HCT116 (cell line): ENCODE data around the gene EIF3A.

Experiments
- POLR2A ChIP-seq: IDR thresholded peaks from 2 replicates; pipeline ENCODE4 v1.7.0; 2011; ENCODE audit warnings: borderline replicate concordance; ENCODE audit not compliant: insufficient read depth, insufficient read length; ENCODE audit errors: extremely low read depth
- POLR2AphosphoS5 ChIP-seq: IDR thresholded peaks from 2 replicates; pipeline ENCODE4 v1.6.1; 2011; ENCODE audit warnings: mild to moderate bottlenecking, low read depth, low read length, moderate library complexity
- YY1 ChIP-seq: IDR thresholded peaks from 2 replicates; pipeline ENCODE4 v1.6.1; 2011; ENCODE audit warnings: low read length, low read depth, moderate library complexity, mild to moderate bottlenecking; ENCODE audit not compliant: insufficient replicate concordance; ENCODE audit errors: extremely low read depth
- TF ChIP-seq, protein P1 (sequence below), 3 experiments: fragments of 200-600 bp in 1 of 3; sonication (generic) in 1 of 3; IDR thresholded peaks in 2 of 3; conservative IDR thresholded peaks in 1 of 3; 2 replicates each; pipeline ENCODE4 v1.5.1; 2012 to 2017; ENCODE audit warnings: low read depth in 2 of 3, low read length in 2 of 3, antibody characterized with exemption in 1 of 3, borderline replicate concordance in 1 of 3, control low read depth in 1 of 3, mild to moderate bottlenecking in 1 of 3, mixed read lengths in 1 of 3, mixed run types in 1 of 3, moderate library complexity in 1 of 3; ENCODE audit not compliant: insufficient read depth in 1 of 3
- TF ChIP-seq, protein P2 (sequence below): IDR thresholded peaks from 2 replicates; pipeline ENCODE4 v1.6.1; 2012; ENCODE audit warnings: low read depth

DNA sequence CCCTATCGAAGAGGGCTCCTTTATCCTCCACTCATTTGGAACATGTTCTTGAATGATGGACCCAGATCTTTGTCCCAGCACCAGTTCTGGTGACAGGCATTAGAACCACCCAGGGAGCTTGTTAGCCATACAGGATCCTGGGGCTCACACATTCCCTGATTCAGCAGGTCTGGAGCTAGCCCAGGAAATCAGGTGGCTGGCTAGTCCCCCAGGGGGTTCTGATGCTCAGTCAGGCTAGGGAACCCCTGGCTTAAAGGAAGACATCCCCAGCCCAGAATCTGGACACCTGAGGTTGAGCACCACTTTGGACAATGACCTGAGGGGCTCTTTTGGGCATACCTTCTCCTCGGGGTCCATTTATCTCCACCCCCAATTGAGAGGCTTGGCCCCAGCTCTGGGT is 88.1 kb downstream of the EIF3A start:
- TF ChIP-seq, protein P1, sequence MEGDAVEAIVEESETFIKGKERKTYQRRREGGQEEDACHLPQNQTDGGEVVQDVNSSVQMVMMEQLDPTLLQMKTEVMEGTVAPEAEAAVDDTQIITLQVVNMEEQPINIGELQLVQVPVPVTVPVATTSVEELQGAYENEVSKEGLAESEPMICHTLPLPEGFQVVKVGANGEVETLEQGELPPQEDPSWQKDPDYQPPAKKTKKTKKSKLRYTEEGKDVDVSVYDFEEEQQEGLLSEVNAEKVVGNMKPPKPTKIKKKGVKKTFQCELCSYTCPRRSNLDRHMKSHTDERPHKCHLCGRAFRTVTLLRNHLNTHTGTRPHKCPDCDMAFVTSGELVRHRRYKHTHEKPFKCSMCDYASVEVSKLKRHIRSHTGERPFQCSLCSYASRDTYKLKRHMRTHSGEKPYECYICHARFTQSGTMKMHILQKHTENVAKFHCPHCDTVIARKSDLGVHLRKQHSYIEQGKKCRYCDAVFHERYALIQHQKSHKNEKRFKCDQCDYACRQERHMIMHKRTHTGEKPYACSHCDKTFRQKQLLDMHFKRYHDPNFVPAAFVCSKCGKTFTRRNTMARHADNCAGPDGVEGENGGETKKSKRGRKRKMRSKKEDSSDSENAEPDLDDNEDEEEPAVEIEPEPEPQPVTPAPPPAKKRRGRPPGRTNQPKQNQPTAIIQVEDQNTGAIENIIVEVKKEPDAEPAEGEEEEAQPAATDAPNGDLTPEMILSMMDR (IDR thresholded peaks at IDR 0.05 in 2 of 3, conservative IDR thresholded peaks at IDR 0.05 in 1 of 3; ENCODE audit: borderline replicate concordance in 1 of 3, insufficient read depth in 1 of 3, low read depth in 2 of 3, low read length in 2 of 3) = no peak
- TF ChIP-seq YY1 (no peak), POLR2A (no peak), POLR2AphosphoS5 (no peak)
- TF ChIP-seq, protein P2, sequence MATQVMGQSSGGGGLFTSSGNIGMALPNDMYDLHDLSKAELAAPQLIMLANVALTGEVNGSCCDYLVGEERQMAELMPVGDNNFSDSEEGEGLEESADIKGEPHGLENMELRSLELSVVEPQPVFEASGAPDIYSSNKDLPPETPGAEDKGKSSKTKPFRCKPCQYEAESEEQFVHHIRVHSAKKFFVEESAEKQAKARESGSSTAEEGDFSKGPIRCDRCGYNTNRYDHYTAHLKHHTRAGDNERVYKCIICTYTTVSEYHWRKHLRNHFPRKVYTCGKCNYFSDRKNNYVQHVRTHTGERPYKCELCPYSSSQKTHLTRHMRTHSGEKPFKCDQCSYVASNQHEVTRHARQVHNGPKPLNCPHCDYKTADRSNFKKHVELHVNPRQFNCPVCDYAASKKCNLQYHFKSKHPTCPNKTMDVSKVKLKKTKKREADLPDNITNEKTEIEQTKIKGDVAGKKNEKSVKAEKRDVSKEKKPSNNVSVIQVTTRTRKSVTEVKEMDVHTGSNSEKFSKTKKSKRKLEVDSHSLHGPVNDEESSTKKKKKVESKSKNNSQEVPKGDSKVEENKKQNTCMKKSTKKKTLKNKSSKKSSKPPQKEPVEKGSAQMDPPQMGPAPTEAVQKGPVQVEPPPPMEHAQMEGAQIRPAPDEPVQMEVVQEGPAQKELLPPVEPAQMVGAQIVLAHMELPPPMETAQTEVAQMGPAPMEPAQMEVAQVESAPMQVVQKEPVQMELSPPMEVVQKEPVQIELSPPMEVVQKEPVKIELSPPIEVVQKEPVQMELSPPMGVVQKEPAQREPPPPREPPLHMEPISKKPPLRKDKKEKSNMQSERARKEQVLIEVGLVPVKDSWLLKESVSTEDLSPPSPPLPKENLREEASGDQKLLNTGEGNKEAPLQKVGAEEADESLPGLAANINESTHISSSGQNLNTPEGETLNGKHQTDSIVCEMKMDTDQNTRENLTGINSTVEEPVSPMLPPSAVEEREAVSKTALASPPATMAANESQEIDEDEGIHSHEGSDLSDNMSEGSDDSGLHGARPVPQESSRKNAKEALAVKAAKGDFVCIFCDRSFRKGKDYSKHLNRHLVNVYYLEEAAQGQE = no peak
